ENCODE results near the gene KCNN1. TPM values are rescaled to one million over a fixed set of nuclear protein-coding genes. Genes with fewer than 3 reads are reported as not detected.

The KCNN1 gene
- total RNA-seq, 1 donor, result not detected

- Histone ChIP-seq H3K27me3 (ENCODE audit: insufficient read depth, low read length) (peaks cover 44% of the 10 kb centered on the region), H3K79me2 (ENCODE audit: insufficient read depth, low read length) (no peaks in the 10 kb centered on the region), H2AFZ (ENCODE audit: low read length) (no peak overlapping the region), H3K27ac (ENCODE audit: low read depth, low read length) (no peak overlapping the region), H3K36me3 (ENCODE audit: insufficient read depth, low read length) (no peaks in the 10 kb centered on the region), H3K9me3 (ENCODE audit: low read depth, low read length) (no peaks in the 10 kb centered on the region), H4K20me1 (ENCODE audit: insufficient read depth, low read length) (peaks cover 16% of the 10 kb centered on the region), H3K4me1 (ENCODE audit: insufficient read depth, low read length) (peaks cover 12% of the 10 kb centered on the region), H3K4me3 (ENCODE audit: insufficient read depth, low read length) (peak overlapping the region; percentile 74), H3K4me2 (ENCODE audit: insufficient read depth, low read length) (peak overlapping the region; percentile 93)
- TF ChIP-seq CTCF (IDR thresholded peaks at IDR 0.05; ENCODE audit: extremely low read depth, low read depth, low read length), result no peak
- peak; percentile 100 for DNase-seq (ENCODE audit: insufficient read length, low spot score, missing footprints)
These were observed 18.9 kb upstream of the KCNN1 start for GRCh38 chr19:17947815-17948513.

GRCh38 chr19:17948514-17948900, 18.4 kb upstream of the KCNN1 start:
- Histone ChIP-seq H4K20me1 (ENCODE audit: insufficient read depth, low read length) (peaks cover 15% of the 10 kb centered on the region), H3K27ac (ENCODE audit: low read depth, low read length) (no peak overlapping the region), H3K4me2 (ENCODE audit: insufficient read depth, low read length) (peak overlapping the region; percentile 53), H3K4me3 (ENCODE audit: insufficient read depth, low read length) (peak overlapping the region; percentile 74), H3K27me3 (ENCODE audit: insufficient read depth, low read length) (peaks cover 49% of the 10 kb centered on the region), H3K79me2 (ENCODE audit: insufficient read depth, low read length) (no peaks in the 10 kb centered on the region), H3K4me1 (ENCODE audit: insufficient read depth, low read length) (peaks cover 12% of the 10 kb centered on the region), H2AFZ (ENCODE audit: low read length) (no peak overlapping the region), H3K9me3 (ENCODE audit: low read depth, low read length) (no peaks in the 10 kb centered on the region), H3K36me3 (ENCODE audit: insufficient read depth, low read length) (no peaks in the 10 kb centered on the region)
- TF ChIP-seq CTCF (IDR thresholded peaks at IDR 0.05; ENCODE audit: extremely low read depth, low read depth, low read length), result no peak
- no peak for DNase-seq (ENCODE audit: insufficient read length, low spot score, missing footprints)

GRCh38 chr19:17948931-17949930, 17.7 kb upstream of the KCNN1 start:
- no peak for TF ChIP-seq CTCF (IDR thresholded peaks at IDR 0.05; ENCODE audit: extremely low read depth, low read depth, low read length)
- no peak overlapping the region for H3K4me2 ChIP-seq (ENCODE audit: insufficient read depth, low read length)
- no peak overlapping the region for H2AFZ ChIP-seq (ENCODE audit: low read length)
- no peak overlapping the region for H3K4me3 ChIP-seq (ENCODE audit: insufficient read depth, low read length)
- no peaks in the 10 kb centered on the region for H3K79me2 ChIP-seq (ENCODE audit: insufficient read depth, low read length)
- peak; percentile 74 for DNase-seq (ENCODE audit: insufficient read length, low spot score, missing footprints)
- H3K9me3 ChIP-seq (ENCODE audit: low read depth, low read length), result no peaks in the 10 kb centered on the region
- no peak overlapping the region for H3K27ac ChIP-seq (ENCODE audit: low read depth, low read length)
- peaks cover 55% of the 10 kb centered on the region for H3K27me3 ChIP-seq (ENCODE audit: insufficient read depth, low read length)
- no peaks in the 10 kb centered on the region for H3K36me3 ChIP-seq (ENCODE audit: insufficient read depth, low read length)
- peaks cover 8% of the 10 kb centered on the region for H4K20me1 ChIP-seq (ENCODE audit: insufficient read depth, low read length)
- H3K4me1 ChIP-seq (ENCODE audit: insufficient read depth, low read length), result peaks cover 9% of the 10 kb centered on the region

- H3K4me1 ChIP-seq (ENCODE audit: insufficient read depth, low read length), result peaks cover 6% of the 10 kb centered on the region
- peaks cover 56% of the 10 kb centered on the region for H3K27me3 ChIP-seq (ENCODE audit: insufficient read depth, low read length)
- no peak overlapping the region for H3K27ac ChIP-seq (ENCODE audit: low read depth, low read length)
- H3K4me2 ChIP-seq (ENCODE audit: insufficient read depth, low read length), result no peak overlapping the region
- H3K4me3 ChIP-seq (ENCODE audit: insufficient read depth, low read length), result no peak overlapping the region
- no peak overlapping the region for H2AFZ ChIP-seq (ENCODE audit: low read length)
- no peak for TF ChIP-seq CTCF (IDR thresholded peaks at IDR 0.05; ENCODE audit: extremely low read depth, low read depth, low read length)
- H4K20me1 ChIP-seq (ENCODE audit: insufficient read depth, low read length), result peaks cover 5% of the 10 kb centered on the region
- no peak for DNase-seq (ENCODE audit: insufficient read length, low spot score, missing footprints)
- H3K36me3 ChIP-seq (ENCODE audit: insufficient read depth, low read length), result no peaks in the 10 kb centered on the region
- H3K9me3 ChIP-seq (ENCODE audit: low read depth, low read length), result no peaks in the 10 kb centered on the region
- no peaks in the 10 kb centered on the region for H3K79me2 ChIP-seq (ENCODE audit: insufficient read depth, low read length)
These were observed 17.0 kb upstream of the KCNN1 start for GRCh38 chr19:17949956-17950309.
